GM23248 (cell line): ENCODE measurements around the gene NDUFA13.

Experiments used
- EZH2 ChIP-seq: fragments of 200-600 bp; sonication (generic); IDR thresholded peaks from 2 replicates; pipeline ENCODE4 v1.6.1; 2018; ENCODE audit warnings: antibody characterized with exemption, mild to moderate bottlenecking; ENCODE audit not compliant: insufficient read depth, poor library complexity, severe bottlenecking
- EZH2phosphoT487 ChIP-seq: fragments of 200-600 bp; sonication (generic); IDR thresholded peaks from 2 replicates; pipeline ENCODE4 v1.6.1; 2018; ENCODE audit warnings: antibody characterized with exemption, moderate library complexity, mild to moderate bottlenecking, low read depth; ENCODE audit not compliant: insufficient read depth

DNA sequence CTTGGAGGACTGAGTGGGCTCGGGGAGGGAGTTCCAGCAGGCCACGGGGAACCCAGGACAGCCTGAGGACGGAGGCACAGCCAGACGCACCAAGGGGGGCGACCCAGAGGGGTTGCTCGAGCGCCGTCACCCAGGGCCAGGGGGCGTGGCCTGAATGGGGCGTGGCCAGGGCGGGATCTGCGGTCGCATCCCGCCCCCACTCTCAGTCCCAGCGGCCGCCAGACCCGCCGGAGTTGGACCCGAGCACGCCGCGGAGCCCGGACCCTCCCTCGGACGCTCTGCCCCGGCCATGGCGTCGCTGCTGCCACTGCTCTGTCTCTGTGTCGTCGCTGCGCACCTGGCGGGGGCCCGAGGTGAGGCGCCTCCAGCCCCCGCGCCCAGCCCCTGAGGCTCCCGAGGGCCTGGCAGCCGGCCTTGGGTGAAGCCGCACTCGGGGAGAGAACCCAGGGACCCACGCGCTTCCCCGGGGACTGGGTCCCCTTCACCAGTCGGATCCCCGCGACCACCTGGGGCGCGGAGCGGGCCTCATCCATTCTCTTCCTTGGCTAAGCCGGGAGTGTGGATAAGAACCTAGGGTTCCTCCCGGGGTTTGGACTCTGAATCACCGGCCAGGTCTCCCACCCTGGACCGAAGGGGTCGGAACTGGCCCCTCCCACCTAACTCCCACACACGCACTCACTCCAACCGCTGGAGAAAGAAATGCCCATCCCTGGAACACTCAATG is 22.2 kb downstream of the NDUFA13 start, which contains the start of gene CILP2:
- no peak for TF ChIP-seq EZH2phosphoT487
- no peak for TF ChIP-seq EZH2
